Kidney (tissue), 14 donors: ENCODE measurements around the gene SUB1. TPM values are rescaled to one million over a fixed set of nuclear protein-coding genes. Genes with fewer than 3 reads are reported as not detected.

Source experiments
- DNase-seq, 5 donors: peaks; one replicate each; pipeline ENCODE4 v3.0.0-alpha.2; 2013 to 2020
- FAIRE-seq: peaks from 2 replicates; lab custom pipeline; 2012; peaks lifted over from hg19 to GRCh38; lab: Jason Lieb, UNC
- H3K27ac ChIP-seq, 2 donors: one replicate each; pipeline ENCODE4 v1.7.0; 2013; ENCODE audit warnings: low read depth in 2 of 2, low read length in 2 of 2, inconsistent platforms in 1 of 2
- H3K27me3 ChIP-seq: one replicate; pipeline ENCODE4 v1.7.1; 2013; ENCODE audit warnings: low read length, inconsistent platforms; ENCODE audit not compliant: control insufficient read depth, insufficient read depth
- H3K36me3 ChIP-seq, 3 donors: one replicate each; pipeline versions ENCODE4 v1.7.0 to v1.7.1; 2013; ENCODE audit warnings: low read length in 3 of 3, control low read depth in 1 of 3, inconsistent platforms in 1 of 3; ENCODE audit not compliant: insufficient read depth in 3 of 3, control insufficient read depth in 2 of 3
- H3K4me1 ChIP-seq, 3 donors: one replicate each; pipeline versions ENCODE4 v1.7.0 to v1.7.1; 2013; ENCODE audit warnings: low read length in 3 of 3, inconsistent platforms in 1 of 3, low read depth in 1 of 3; ENCODE audit not compliant: control insufficient read depth in 2 of 3, insufficient read depth in 2 of 3
- H3K4me3 ChIP-seq, 3 donors: one replicate each; pipeline versions ENCODE4 v1.7.0 to v1.8.1; 2013; ENCODE audit warnings: low read length in 3 of 3, control low read depth in 1 of 3, inconsistent platforms in 1 of 3
- H3K9ac ChIP-seq, 3 donors: one replicate each; pipeline versions ENCODE4 v1.7.0 to v1.7.1; 2013; ENCODE audit warnings: low read length in 3 of 3, control low read depth in 1 of 3, inconsistent platforms in 1 of 3
- H3K9me3 ChIP-seq, 3 donors: one replicate each; pipeline versions ENCODE4 v1.7.0 to v1.7.1; 2013; ENCODE audit warnings: low read length in 3 of 3, control low read depth in 1 of 3, inconsistent platforms in 1 of 3; ENCODE audit not compliant: control insufficient read depth in 2 of 3, insufficient read depth in 1 of 3
- intact Hi-C: fragments of 100-400 bp; cut with DNase I; formaldehyde crosslinking; loops from one replicate; pipeline ENCODE4 v1.11.1; 2022
- polyA plus RNA-seq: library from polyadenylated mRNA; stranded (reverse); fragments of 350-450 nt; fragmentation: Illumina TruSeq; extraction: RNeasy Lipid Tissue Mini Kit (QIAGEN cat#74804); gene quantifications from one replicate; pipeline ENCODE4 v1.2.3, GENCODE V29; 2014; ENCODE audit warnings: low read depth, low replicate concordance; ENCODE audit not compliant: insufficient read depth
- total RNA-seq: library from RNA; stranded (reverse); fragmentation: NEBNext Ultra II Directional; extraction: Animal tissue kit (Norgen Biotek cat#: 25700); gene quantifications from one replicate; pipeline ENCODE4 v1.2.1, GENCODE V29; 2021
- TF ChIP-seq, protein P1 (sequence below): IDR thresholded peaks from 3 replicates; pipeline ENCODE4 v1.5.1; 2012; ENCODE audit warnings: mild to moderate bottlenecking, moderate library complexity, borderline replicate concordance; ENCODE audit not compliant: insufficient read depth; ENCODE audit errors: extremely low read depth
- donor health status: control.
- donor health status: control.
- donor health status: control.
- donor health status: control.
- donor health status: control.
- donor health status: DM: yes; HTN: yes; CAD: no.
- donor health status: Normal renal cell carcinoma (clear cell type).

The SUB1 gene
- total and polyA plus RNA-seq, 2 donors from 2014 or later = 167 to 292 TPM

DNA sequence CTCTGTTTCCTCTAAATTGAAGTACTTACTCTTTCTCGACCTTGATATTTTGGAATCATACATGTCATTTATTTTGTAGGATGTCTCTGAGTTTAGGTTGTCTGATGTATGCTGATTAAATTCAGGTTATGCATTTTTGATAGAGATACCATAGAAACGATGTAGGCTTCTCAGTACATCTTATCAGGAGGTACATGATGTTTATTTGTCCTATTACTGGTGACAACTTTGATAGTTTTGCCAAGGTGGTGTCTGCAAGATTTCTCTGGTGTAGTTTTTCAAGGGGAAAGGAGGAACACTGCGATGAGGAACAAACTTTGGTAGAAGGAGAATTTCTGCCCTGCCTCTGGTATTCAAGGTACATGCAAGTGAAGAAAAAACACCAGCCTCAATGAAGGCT, 29.9 kb downstream of the SUB1 start:
- intact Hi-C loops = no loop called here
- no peak overlapping the region for H3K4me3 ChIP-seq
- TF ChIP-seq, protein P1, sequence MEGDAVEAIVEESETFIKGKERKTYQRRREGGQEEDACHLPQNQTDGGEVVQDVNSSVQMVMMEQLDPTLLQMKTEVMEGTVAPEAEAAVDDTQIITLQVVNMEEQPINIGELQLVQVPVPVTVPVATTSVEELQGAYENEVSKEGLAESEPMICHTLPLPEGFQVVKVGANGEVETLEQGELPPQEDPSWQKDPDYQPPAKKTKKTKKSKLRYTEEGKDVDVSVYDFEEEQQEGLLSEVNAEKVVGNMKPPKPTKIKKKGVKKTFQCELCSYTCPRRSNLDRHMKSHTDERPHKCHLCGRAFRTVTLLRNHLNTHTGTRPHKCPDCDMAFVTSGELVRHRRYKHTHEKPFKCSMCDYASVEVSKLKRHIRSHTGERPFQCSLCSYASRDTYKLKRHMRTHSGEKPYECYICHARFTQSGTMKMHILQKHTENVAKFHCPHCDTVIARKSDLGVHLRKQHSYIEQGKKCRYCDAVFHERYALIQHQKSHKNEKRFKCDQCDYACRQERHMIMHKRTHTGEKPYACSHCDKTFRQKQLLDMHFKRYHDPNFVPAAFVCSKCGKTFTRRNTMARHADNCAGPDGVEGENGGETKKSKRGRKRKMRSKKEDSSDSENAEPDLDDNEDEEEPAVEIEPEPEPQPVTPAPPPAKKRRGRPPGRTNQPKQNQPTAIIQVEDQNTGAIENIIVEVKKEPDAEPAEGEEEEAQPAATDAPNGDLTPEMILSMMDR = no peak
- H3K27ac ChIP-seq = no peak overlapping the region
- H3K9ac ChIP-seq = no peak overlapping the region
- no peak for DNase-seq
- no peaks in the 10 kb centered on the region for H3K36me3 ChIP-seq
- H3K4me1 ChIP-seq = no peaks in the 10 kb centered on the region
- no peaks in the 10 kb centered on the region for H3K9me3 ChIP-seq
- no peaks in the 10 kb centered on the region for H3K27me3 ChIP-seq
- FAIRE-seq = no peak

DNA sequence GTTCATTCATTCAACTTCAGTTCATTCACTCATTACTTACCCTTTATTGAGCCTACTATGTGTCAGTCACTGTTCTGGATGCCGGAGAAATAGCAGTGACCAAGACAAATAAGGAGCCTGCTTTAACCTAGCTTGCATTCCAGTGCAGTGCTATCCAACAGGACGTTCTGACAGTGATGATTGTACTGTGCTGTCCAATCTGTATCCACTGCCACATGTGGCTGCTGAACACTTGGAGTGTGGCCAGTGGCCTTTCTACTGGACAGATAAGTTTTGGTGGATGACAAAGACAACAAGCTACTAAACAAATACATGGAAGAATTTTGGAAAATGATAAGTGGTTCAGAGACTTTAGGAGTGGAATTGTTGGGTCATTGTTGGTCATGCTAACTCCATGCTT, 33.6 kb downstream of the SUB1 start:
- DNase-seq = no peak
- no peak overlapping the region for H3K4me3 ChIP-seq
- no peaks in the 10 kb centered on the region for H3K36me3 ChIP-seq
- no peak overlapping the region for H3K27ac ChIP-seq
- intact Hi-C loops = no loop called here
- H3K9ac ChIP-seq = no peak overlapping the region
- TF ChIP-seq, protein P1 = no peak
- no peaks in the 10 kb centered on the region for H3K27me3 ChIP-seq
- H3K9me3 ChIP-seq = no peaks in the 10 kb centered on the region
- no peak for FAIRE-seq
- no peaks in the 10 kb centered on the region for H3K4me1 ChIP-seq

DNA sequence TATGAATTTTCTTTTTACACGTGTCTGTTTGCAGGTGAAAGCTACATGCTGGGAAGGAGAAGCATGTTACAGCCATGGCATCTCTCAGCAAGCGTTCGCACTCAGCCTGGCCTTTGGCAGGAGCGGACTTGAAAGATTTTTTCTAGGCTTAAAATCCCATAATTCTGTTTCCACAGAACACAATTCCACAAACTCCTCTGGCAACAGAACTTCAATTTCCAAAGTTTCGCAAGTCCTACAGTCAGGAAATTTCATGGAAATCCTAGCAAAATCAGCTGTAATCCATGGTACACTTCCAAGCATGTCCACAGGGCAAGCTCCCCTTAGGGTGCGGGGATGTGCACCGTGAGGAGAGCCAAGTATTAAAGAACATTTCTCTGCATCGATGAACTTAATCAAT, 35.9 kb downstream of the SUB1 start:
- intact Hi-C loops = no loop called here
- H3K27me3 ChIP-seq = no peaks in the 10 kb centered on the region
- no peak overlapping the region for H3K27ac ChIP-seq
- no peaks in the 10 kb centered on the region for H3K4me1 ChIP-seq
- TF ChIP-seq, protein P1 = no peak
- H3K9ac ChIP-seq = no peak overlapping the region
- FAIRE-seq (no peak), DNase-seq (no peak)
- no peaks in the 10 kb centered on the region for H3K36me3 ChIP-seq
- H3K4me3 ChIP-seq = no peak overlapping the region
- H3K9me3 ChIP-seq = no peaks in the 10 kb centered on the region

DNA sequence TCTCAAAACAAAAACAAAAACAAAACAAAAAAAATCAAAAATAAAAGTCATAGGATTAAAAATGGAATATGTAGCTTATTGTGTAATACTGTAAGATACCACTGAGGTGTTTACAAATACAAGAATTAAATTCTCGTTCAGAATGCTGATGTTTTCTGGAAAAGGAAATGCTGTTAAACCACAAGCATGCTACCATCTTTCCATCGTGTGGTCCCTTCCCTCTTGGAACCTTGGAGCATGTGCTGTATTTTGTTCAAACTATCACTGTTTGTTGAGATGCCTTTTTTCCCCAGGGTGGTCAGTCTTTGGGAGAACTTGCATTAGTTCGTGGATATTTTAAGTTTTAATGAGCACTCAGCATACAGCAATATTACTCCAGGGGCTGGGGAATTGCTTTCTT, 39.7 kb downstream of the SUB1 start:
- H3K4me3 ChIP-seq = no peak overlapping the region
- DNase-seq (no peak), FAIRE-seq (no peak)
- H3K27me3 ChIP-seq = no peaks in the 10 kb centered on the region
- H3K4me1 ChIP-seq = peaks cover 0 to 4% (median 2%) of the 10 kb centered on the region in 3 donors
- no peaks in the 10 kb centered on the region for H3K9me3 ChIP-seq
- H3K36me3 ChIP-seq = no peaks in the 10 kb centered on the region
- TF ChIP-seq, protein P1 = no peak
- intact Hi-C loops = no loop called here
- H3K27ac ChIP-seq = no peak overlapping the region
- H3K9ac ChIP-seq = no peak overlapping the region
